ENCODE measurements around the gene SUOX. TPM values are rescaled to one million over a fixed set of nuclear protein-coding genes. Genes with fewer than 3 reads are reported as not detected.

Gene SUOX
- total RNA-seq, 1 donor from 2014 or later: 15.5 TPM

- H3K27ac ChIP-seq: no peak overlapping the region
- intact Hi-C loops (cut with DNase I): no loop called here
- no peak overlapping the region for H3K4me3 ChIP-seq
- H3K4me1 ChIP-seq: peaks cover 5% of the 10 kb centered on the region
- TF ChIP-seq CTCF (IDR thresholded peaks at IDR 0.05): no peak
- no peak for TF ChIP-seq POLR2AphosphoS5 (IDR thresholded peaks at IDR 0.05; ENCODE audit: insufficient read depth in 1 of 2, low read depth in 1 of 2)
- no peak for TF ChIP-seq POLR2A (IDR thresholded peaks at IDR 0.05)
- peaks cover 0 to 36% of the 10 kb centered on the region in 2 donors for H3K36me3 ChIP-seq
- H3K9me3 ChIP-seq: no peaks in the 10 kb centered on the region
- H3K27me3 ChIP-seq: no peaks in the 10 kb centered on the region
- DNase-seq (ENCODE audit: extremely low spot score in 2 of 2): no peak
These were observed 34.9 kb downstream of the SUOX start for GRCh38 chr12:56031987-56032386.

DNA sequence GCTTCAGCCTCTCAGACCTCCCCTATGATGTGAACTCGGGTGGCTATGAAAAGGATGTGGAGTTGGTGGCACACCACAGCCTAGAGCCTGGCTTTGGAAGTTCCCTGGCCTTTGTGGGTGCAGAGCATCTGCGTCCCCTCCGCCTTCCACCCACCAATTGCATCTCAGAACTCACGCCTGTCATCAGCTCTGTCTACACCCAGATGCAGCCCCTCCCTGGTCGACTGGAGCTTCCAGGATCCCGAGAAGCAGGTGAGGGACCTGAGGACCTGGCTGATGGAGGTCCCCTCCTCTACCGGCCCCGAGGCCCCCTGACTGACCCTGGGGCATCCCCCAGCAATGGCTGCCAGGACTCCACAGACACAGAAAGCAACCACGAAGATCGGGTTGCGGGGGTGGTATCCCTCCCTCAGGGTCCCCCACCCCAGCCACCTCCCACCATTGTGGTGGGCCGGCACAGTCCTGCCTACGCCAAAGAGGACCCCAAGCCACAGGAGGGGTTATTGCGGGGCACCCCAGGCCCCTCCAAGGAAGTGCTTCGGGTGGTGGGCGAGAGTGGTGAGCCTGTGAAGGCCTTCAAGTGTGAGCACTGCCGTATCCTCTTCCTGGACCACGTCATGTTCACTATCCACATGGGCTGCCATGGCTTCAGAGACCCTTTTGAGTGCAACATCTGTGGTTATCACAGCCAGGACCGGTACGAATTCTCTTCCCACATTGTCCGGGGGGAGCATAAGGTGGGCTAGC, 37.7 kb downstream of the SUOX start:
- no peak overlapping the region for H3K27ac ChIP-seq
- intact Hi-C loops (cut with DNase I): no loop called here
- DNase-seq (ENCODE audit: extremely low spot score in 2 of 2): no peak
- peaks cover 0 to 28% of the 10 kb centered on the region in 2 donors for H3K36me3 ChIP-seq
- H3K9me3 ChIP-seq: no peaks in the 10 kb centered on the region
- TF ChIP-seq CTCF (IDR thresholded peaks at IDR 0.05) (no peak), POLR2AphosphoS5 (IDR thresholded peaks at IDR 0.05; ENCODE audit: insufficient read depth in 1 of 2, low read depth in 1 of 2) (no peak), POLR2A (IDR thresholded peaks at IDR 0.05) (no peak)
- H3K4me1 ChIP-seq: no peaks in the 10 kb centered on the region
- no peak overlapping the region for H3K4me3 ChIP-seq
- H3K27me3 ChIP-seq: no peaks in the 10 kb centered on the region

GRCh38 chr12:56037161-56037560, 40.1 kb downstream of the SUOX start:
- H3K9me3 ChIP-seq: no peaks in the 10 kb centered on the region
- no peaks in the 10 kb centered on the region for H3K27me3 ChIP-seq
- H3K36me3 ChIP-seq: peaks cover 0 to 25% of the 10 kb centered on the region in 2 donors
- peaks cover 8% of the 10 kb centered on the region for H3K4me1 ChIP-seq
- DNase-seq (ENCODE audit: extremely low spot score in 2 of 2): no peak
- no peak overlapping the region for H3K27ac ChIP-seq
- intact Hi-C loops (cut with DNase I): no loop called here
- no peak overlapping the region for H3K4me3 ChIP-seq
- TF ChIP-seq POLR2A (IDR thresholded peaks at IDR 0.05): no peak
- no peak for TF ChIP-seq POLR2AphosphoS5 (IDR thresholded peaks at IDR 0.05; ENCODE audit: insufficient read depth in 1 of 2, low read depth in 1 of 2)
- TF ChIP-seq CTCF (IDR thresholded peaks at IDR 0.05): no peak

- intact Hi-C loops (cut with DNase I): no loop called here
- TF ChIP-seq CTCF (IDR thresholded peaks at IDR 0.05) (no peak), POLR2AphosphoS5 (IDR thresholded peaks at IDR 0.05; ENCODE audit: insufficient read depth in 1 of 2, low read depth in 1 of 2) (no peak), POLR2A (IDR thresholded peaks at IDR 0.05) (no peak)
These were observed 41.1 kb downstream of the SUOX start for GRCh38 chr12:56038022-56038655.

DNA sequence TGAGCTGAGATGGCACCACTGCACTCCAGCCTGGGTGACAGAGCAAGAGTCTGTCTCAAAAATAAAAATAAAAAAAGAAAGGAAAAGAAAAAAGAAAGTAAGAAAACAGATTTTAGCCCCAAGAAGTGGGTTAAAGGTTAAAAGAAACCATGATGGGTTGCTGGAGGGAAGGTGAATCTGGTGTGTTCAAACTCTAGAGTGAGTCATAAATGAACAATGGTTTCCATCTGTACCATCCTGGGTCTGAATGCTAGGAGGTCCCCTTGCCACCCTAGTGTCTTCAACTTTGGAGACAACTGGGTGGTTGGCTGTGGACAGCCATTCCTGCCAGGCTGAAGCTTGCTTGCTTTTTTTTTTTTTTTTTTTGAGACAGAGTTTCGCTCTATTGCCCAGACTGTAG, 43.1 kb downstream of the SUOX start:
- H3K27me3 ChIP-seq: no peaks in the 10 kb centered on the region
- TF ChIP-seq CTCF (IDR thresholded peaks at IDR 0.05) (no peak), POLR2A (IDR thresholded peaks at IDR 0.05) (no peak), POLR2AphosphoS5 (IDR thresholded peaks at IDR 0.05; ENCODE audit: insufficient read depth in 1 of 2, low read depth in 1 of 2) (no peak)
- no peak for DNase-seq (ENCODE audit: extremely low spot score in 2 of 2)
- peaks cover 0 to 21% of the 10 kb centered on the region in 2 donors for H3K36me3 ChIP-seq
- H3K9me3 ChIP-seq: no peaks in the 10 kb centered on the region
- intact Hi-C loops (cut with DNase I): loop anchor here (2.0 kb wide), 1 partner anchor 43 kb away; the partner anchor contains the start of gene SUOX
- peaks cover 21% of the 10 kb centered on the region for H3K4me1 ChIP-seq
- H3K4me3 ChIP-seq: no peak overlapping the region
- no peak overlapping the region for H3K27ac ChIP-seq

More at GRCh38 chr12:56038022-56038655, 41.1 kb downstream of the SUOX start:
- Histone ChIP-seq H3K36me3 (peaks cover 0 to 18% of the 10 kb centered on the region in 2 donors), H3K27me3 (no peaks in the 10 kb centered on the region), H3K4me1 (peaks cover 15% of the 10 kb centered on the region), H3K9me3 (no peaks in the 10 kb centered on the region), H3K27ac (no peak overlapping the region), H3K4me3 (no peak overlapping the region)
- no peak for DNase-seq (ENCODE audit: extremely low spot score in 2 of 2)

All from vagina (tissue), 2 donors.